Gastrocnemius medialis (tissue), 4 donors: ENCODE data around the gene HDAC4.
A peak's percentile ranks its signal among the peaks of the same experiment; 100 is the strongest.

Experiments used
- CTCF ChIP-seq, 5 experiments: fragments of 450-650 bp in 3 of 5; fragments of 200-600 bp in 2 of 5; sonication (generic) in 2 of 5; IDR thresholded peaks in 4 of 5; conservative IDR thresholded peaks in 1 of 5; 1 replicate in 4 of 5; 2 replicates in 1 of 5; pipeline ENCODE4 v1.5.1; 2016 to 2019; ENCODE audit warnings: antibody characterized with exemption in 5 of 5, mild to moderate bottlenecking in 3 of 5, moderate library complexity in 3 of 5
- POLR2A ChIP-seq, 2 donors: fragments of 450-650 bp; IDR thresholded peaks; one replicate each; pipeline ENCODE4 v1.6.1; 2017; ENCODE audit warnings: antibody characterized with exemption in 2 of 2, mild to moderate bottlenecking in 2 of 2, moderate library complexity in 2 of 2

- no peak for TF ChIP-seq CTCF (IDR thresholded peaks at IDR 0.05 in 4 of 5, conservative IDR thresholded peaks at IDR 0.05 in 1 of 5)
- TF ChIP-seq POLR2A (IDR thresholded peaks at IDR 0.05): peak; percentile 12 to 26
Measured at GRCh38 chr2:239299218-239299939, 101.4 kb downstream of the HDAC4 start.
